Measurements from ENCODE around the gene FRK. TPM values are rescaled to one million over a fixed set of nuclear protein-coding genes. Genes with fewer than 3 reads are reported as not detected.
"Not testable (repeated sequence)": the region's sequence is repeated elsewhere in the genome, so short reads cannot be mapped to it uniquely, and the experiment has no call there.

The FRK gene
- total RNA-seq, 4 donors from 2014 or later: 0.59 to 3.2 (median 2.0) TPM

DNA sequence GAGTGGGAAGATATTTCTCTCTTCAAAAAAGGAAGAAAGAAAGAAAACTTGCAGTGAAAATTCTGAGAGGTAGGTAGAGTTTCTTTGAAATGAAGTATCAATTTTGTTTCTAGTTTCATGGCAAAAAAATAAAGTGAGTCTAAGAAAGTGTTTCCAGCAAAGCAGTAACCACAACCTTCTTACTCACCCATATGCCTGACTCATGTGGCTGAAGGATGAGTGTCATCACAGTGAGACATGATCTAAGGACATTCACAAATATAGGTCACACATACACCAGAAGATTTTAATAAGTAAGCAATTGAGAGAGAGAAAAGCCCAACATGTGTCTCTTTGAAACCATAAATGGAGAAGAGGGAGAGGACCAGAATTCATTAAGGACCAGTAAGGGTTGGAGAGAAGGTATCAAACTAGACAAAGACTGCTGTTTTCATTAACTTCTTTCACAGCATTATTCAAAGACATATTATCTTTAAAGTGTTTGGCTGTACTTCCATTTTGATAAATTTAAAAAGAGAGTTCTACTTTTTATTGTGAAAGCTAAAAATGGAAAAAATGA, 169.5 kb downstream of the FRK start:
- intact Hi-C loops (cut with DNase I; ENCODE audit: low total_unique reads): no loop called here
- DNase-seq (ENCODE audit: low spot score in 2 of 2): no peak
- no peak overlapping the region for H3K4me3 ChIP-seq (ENCODE audit: low read depth, poor library complexity, severe bottlenecking)
- TF ChIP-seq POLR2A (IDR thresholded peaks at IDR 0.05) (no peak), CTCF (IDR thresholded peaks at IDR 0.05) (no peak)

- no peak overlapping the region for H3K4me3 ChIP-seq (ENCODE audit: low read depth, poor library complexity, severe bottlenecking)
- DNase-seq (ENCODE audit: low spot score in 2 of 2): no peak
- intact Hi-C loops (cut with DNase I; ENCODE audit: low total_unique reads): no loop called here
- TF ChIP-seq POLR2A (IDR thresholded peaks at IDR 0.05): no peak
- no peak for TF ChIP-seq CTCF (IDR thresholded peaks at IDR 0.05)
- 94 to 96% methylated on average over 10 of the region's 10 CpGs for WGBS, 2 donors
These were observed 170.5 kb downstream of the FRK start for GRCh38 chr6:115890238-115890637.

GRCh38 chr6:115888687-115889470, 171.8 kb downstream of the FRK start:
- WGBS, 2 donors: 96 to 99% methylated on average over 19 to 33 of the region's 38 CpGs
- H3K4me3 ChIP-seq (ENCODE audit: low read depth, poor library complexity, severe bottlenecking); DNase-seq (ENCODE audit: low spot score in 2 of 2); intact Hi-C loops (cut with DNase I; ENCODE audit: low total_unique reads): not testable (repeated sequence)

DNA sequence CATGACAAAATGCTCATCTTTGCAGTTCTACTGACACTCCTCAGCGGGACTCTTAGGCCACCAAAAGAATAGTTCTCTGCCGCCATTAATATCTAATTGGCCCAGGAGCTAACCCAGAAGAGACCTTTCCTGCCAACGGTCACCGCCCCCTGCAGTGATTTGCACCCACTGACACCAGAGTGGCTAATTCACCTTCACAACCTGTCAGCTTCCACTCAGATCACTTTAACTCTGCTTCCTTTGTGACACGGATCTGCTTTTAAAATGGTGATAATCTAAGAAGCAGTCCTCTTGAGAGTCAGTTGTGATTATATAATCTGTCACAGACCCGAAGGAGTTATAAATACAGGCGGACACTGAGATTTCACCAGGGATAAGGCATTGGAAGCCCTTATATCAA, 172.8 kb downstream of the FRK start:
- DNase-seq (ENCODE audit: low spot score in 2 of 2): no peak
- intact Hi-C loops (cut with DNase I; ENCODE audit: low total_unique reads): no loop called here
- 78 to 86% methylated on average over 7 of the region's 7 CpGs for WGBS, 2 donors
- TF ChIP-seq POLR2A (IDR thresholded peaks at IDR 0.05) (no peak), CTCF (IDR thresholded peaks at IDR 0.05) (no peak)
- H3K4me3 ChIP-seq (ENCODE audit: low read depth, poor library complexity, severe bottlenecking): no peak overlapping the region

DNA sequence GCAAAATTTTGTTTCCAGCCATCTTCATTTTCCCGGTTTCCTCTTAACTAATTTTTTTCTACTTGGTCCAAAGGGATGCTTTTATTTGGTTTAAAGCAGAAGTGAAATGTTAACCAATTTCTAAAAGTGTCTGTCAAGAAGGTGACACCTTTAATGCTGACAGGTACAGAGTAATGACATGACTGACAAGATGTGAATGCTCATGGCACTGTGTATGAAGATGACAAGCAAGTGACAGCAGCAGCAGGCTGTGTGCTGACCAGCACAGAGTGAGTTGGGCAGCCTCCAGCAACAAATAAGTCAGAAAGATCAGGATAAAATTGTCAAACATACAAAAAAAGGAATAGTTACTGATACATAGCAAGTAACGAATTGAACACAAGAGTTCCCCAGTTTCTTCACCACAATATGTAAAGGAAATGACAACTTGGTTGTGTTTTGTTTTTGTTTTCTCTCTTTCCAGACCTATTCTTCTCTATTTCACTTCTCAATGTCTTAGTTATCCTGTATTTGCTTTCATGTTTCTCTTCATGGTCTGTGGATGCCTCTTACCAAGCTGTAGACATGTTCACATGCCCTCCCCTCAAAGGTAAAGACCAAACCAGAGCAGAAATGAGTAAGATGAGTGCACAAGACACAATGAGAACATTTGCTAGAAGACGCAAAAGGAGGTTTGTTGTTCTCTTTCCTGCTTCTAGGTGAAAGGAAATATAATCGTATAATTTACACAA, 174.9 kb downstream of the FRK start:
- no peak for TF ChIP-seq CTCF (IDR thresholded peaks at IDR 0.05)
- TF ChIP-seq POLR2A (IDR thresholded peaks at IDR 0.05): no peak
- no peak overlapping the region for H3K4me3 ChIP-seq (ENCODE audit: low read depth, poor library complexity, severe bottlenecking)
- no peak for DNase-seq (ENCODE audit: low spot score in 2 of 2)
- WGBS, 2 donors: 55 to 62% methylated on average over 4 of the region's 4 CpGs
- intact Hi-C loops (cut with DNase I; ENCODE audit: low total_unique reads): no loop called here

DNA sequence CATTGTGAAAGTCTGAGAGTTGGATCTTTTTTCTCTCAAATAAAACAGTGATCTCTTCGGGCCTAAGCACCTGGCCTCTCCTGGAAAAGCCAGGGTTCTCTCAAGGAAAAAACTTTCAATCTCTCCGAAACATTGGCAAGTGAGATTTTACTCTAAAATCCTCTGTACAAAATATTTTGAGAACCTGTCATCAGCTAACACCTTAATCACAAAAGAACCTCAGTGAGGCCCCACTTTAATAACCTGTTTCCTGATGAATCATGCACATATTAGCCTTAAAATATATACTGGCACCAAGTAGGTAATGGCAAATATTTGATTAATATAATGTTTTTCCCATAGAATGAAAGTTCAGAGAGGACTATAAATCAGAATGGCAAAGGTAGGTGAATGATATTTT, 177.9 kb downstream of the FRK start:
- intact Hi-C loops (cut with DNase I; ENCODE audit: low total_unique reads): no loop called here
- H3K4me3 ChIP-seq (ENCODE audit: low read depth, poor library complexity, severe bottlenecking): no peak overlapping the region
- TF ChIP-seq POLR2A (IDR thresholded peaks at IDR 0.05) (no peak), CTCF (IDR thresholded peaks at IDR 0.05) (no peak)
- no peak for DNase-seq (ENCODE audit: low spot score in 2 of 2)
- WGBS, 2 donors: 74 to 79% methylated on average over 2 of the region's 2 CpGs

All from lower leg skin (tissue), 4 donors.